Measurements from ENCODE around the gene SULF2. TPM values are rescaled to one million over a fixed set of nuclear protein-coding genes. Genes with fewer than 3 reads are reported as not detected.

SULF2 gene
- total RNA-seq, 1 experiment from 2014 or later = 0.20 TPM

DNA sequence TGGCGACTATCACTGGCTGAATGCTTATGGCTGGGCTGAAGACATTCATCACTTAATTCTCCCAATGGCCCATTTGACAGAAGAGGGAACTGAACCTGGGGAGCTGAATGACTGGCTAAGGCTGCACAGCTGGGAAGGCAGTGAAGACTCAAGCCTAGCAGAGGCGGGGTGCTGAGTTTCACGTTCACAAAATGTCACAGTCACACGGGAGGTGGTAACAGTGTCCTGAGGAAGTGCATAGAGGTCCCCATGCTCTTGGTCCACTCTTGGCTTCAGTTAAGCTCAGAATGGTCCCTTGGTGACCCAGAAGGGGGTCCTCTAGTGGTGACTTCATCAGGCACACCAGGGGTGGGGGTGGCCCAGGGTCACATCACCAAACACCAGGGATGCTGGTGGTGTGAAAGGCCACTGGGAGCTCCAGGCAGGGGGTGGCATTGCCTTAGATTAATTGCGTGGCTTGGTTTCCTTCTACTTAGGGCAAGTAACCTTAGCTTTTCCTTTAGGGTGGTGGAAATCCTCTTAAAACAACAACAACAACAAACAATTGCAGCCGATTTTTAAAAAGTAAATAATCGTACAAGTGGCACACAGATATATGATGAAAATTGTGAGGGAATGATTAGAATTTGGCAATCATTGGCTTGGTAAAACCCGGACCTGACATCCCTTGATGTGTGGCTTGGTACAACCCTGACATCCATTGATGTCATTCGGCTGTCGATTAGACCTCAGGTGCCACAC is 45.0 kb downstream of the SULF2 start:
- Histone ChIP-seq H3K4me3 (no peak overlapping the region), H3K36me3 (no peaks in the 10 kb centered on the region), H3K27me3 (no peaks in the 10 kb centered on the region; the same call in 1 of the 2 replicates), H3K9me3 (no peaks in the 10 kb centered on the region)
- no peak for DNase-seq

DNA sequence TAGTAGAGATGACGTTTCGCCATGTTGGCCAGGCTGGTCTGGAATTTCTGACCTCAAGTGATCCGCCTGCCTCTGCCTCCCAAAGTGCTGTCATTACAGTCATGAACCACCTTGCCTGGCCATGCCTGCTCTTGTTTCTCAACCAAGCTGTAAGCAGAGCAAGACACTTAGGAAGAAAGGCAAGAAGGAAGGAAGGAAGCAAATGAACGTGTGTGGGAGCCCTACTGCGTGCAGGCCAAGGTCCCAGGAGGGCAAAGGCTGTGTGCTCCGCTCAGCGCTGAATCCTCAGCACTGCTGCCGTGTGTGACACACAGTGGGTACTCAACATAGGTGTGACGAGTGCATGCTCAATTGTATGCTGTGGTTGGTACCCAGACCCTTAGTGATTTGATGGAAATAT is 47.4 kb downstream of the SULF2 start:
- Histone ChIP-seq H3K36me3 (no peaks in the 10 kb centered on the region), H3K4me3 (no peak overlapping the region), H3K27me3 (no peaks in the 10 kb centered on the region; the same call in 1 of the 2 replicates), H3K9me3 (0 out of 2 replicates have a peak, but pooled peaks cover 4% of the 10 kb centered on the region)
- DNase-seq = no peak

DNA sequence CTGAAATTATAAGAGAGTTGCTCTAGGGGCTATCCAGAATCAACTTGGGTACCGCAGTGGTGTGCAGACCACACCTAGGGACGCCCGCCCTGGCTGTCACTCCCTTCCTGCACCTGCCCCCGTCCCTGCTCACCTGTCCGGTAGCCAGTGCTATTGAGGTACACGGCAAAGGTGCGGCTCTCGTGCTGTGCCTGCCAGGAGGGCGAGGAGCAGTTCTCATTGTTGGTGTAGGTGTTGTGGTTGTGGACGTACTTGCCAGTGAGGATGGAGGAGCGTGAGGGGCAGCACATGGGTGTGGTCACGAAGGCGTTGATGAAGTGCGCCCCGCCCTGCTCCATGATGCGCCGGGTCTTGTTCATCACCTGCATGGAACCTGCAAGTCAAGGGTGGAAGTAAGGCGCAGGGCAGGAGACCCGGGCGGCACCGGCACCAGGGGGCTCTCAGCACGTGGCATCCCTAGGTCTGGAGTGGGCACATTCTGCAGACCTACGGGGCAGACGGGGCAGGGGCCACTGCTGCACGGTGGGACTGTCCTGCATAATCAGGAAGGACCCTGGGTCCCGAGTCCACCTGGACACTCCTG is 48.6 kb downstream of the SULF2 start:
- Histone ChIP-seq H3K4me3 (no peak overlapping the region), H3K9me3 (0 out of 2 replicates have a peak, but pooled peaks cover 4% of the 10 kb centered on the region), H3K27me3 (no peaks in the 10 kb centered on the region; the same call in 1 of the 2 replicates), H3K36me3 (no peaks in the 10 kb centered on the region)
- DNase-seq = no peak

DNA sequence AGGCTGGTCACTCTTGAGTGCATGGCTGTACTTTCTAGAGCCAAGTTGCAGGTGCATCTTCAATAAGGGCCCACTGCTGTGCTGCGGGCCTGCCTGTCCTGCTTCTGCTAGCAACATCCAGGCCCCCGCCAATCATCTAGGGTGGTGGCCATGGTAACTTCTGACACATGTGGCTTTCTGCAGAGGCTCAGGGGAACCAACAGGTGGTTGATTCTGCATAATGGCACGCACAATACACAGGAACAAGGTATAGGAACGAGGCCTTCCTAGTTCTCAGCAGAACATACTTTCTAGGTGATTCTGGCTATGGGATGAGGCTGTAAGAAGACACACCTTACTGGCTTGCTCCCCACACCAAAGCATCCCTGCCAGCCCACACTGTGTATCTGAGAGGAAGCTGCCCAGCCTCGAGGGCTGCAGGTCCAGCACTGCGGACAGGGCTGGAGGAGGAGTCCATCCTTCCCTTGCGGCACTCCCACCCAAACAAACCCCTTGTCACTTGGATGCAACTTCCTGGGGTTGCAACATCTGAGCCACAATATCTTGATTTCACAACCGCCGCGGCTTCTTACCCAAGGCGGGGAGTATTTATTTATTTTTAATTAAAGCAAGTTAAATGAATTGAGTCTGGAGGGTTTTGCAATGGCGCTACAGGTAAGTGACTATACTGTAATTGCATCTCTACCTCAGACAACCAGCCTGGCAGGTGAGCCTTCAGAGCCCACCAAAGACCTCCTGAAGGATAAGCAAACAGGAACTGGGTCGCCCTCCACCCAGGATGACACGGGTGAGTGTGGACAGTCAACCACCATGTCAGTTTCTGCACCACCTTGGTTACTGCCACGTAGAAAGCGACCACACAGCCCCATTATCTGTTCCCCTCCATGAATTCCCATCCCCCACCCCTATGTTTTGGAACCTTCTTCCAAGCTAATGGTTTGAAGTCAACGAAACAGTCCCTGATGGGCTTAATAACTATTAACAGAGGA is 49.6 kb downstream of the SULF2 start:
- Histone ChIP-seq H3K4me3 (no peak overlapping the region), H3K9me3 (0 out of 2 replicates have a peak, but pooled peaks cover 4% of the 10 kb centered on the region), H3K27me3 (no peaks in the 10 kb centered on the region; the same call in 1 of the 2 replicates), H3K36me3 (no peaks in the 10 kb centered on the region)
- no peak for DNase-seq

DNA sequence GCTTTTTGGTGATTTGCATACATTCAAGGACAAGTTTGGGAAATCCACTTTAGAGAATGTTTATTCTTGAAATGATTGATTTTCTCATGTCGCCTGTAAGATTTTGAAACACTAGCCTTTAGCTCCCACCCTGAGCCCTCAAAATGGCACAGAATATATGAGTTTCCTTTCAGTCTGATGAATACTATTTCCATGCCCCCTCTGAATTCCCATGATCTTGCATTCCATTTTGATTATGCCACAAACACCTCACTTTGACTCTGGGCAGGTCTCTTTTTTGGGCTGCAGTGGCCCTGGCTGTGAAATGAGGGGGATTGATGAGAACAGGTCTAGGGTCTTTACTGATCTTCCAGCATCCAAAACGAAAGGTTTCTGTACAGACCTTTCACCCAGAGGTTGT is 50.4 kb downstream of the SULF2 start:
- H3K36me3 ChIP-seq = no peaks in the 10 kb centered on the region
- DNase-seq = no peak
- no peak overlapping the region for H3K4me3 ChIP-seq

DNA sequence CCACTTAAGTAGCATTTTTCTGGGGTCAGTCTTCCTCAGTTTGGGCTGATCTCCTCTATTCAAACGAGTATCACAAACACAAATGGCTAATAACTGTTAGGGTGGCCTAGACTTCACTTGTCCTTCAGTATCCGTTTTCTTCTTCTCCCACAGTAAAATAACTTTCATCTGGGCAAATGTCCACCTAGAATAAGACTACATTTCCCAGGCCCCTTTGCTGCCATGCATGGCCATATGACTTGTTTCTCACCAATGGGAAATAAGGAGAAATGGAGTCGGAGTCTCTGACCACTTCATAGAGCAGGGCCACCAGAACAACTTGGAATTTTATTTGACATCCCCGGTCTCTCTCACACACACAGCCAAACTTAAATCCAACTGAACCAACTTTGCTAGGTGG is 51.4 kb downstream of the SULF2 start:
- no peaks in the 10 kb centered on the region; the same call in 1 of the 2 replicates for H3K27me3 ChIP-seq
- no peak for DNase-seq
- no peaks in the 10 kb centered on the region for H3K36me3 ChIP-seq
- H3K4me3 ChIP-seq = no peak overlapping the region
- H3K9me3 ChIP-seq = 0 out of 2 replicates have a peak, but pooled peaks cover 4% of the 10 kb centered on the region

More for the DNA sequence above, 50.4 kb downstream of the SULF2 start:
- H3K27me3 ChIP-seq = no peaks in the 10 kb centered on the region; the same call in 1 of the 2 replicates
- 0 out of 2 replicates have a peak, but pooled peaks cover 4% of the 10 kb centered on the region for H3K9me3 ChIP-seq

DNA sequence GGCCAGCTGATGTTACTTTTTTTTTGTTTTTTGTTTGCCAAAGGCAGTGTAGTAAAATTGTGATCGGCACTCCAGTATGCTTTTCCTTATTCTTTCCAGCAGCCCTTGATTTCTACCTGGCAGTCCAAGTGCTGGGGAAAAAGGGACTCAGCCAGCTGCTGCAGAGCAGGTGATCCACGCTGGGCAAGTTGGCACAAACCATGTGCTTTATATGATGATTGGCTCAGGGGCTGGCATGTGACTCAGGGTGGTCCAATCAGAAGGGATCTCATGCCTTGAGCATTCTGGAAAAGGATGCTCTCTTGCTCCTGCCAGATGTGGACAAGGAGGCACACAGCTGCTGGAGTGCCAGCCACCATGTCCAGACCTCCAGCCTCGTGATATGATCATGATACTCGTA is 54.5 kb downstream of the SULF2 start:
- Histone ChIP-seq H3K4me3 (no peak overlapping the region), H3K27me3 (no peaks in the 10 kb centered on the region), H3K36me3 (no peaks in the 10 kb centered on the region), H3K9me3 (0 out of 2 replicates have a peak, but pooled peaks cover 4% of the 10 kb centered on the region)
- DNase-seq = no peak

DNA sequence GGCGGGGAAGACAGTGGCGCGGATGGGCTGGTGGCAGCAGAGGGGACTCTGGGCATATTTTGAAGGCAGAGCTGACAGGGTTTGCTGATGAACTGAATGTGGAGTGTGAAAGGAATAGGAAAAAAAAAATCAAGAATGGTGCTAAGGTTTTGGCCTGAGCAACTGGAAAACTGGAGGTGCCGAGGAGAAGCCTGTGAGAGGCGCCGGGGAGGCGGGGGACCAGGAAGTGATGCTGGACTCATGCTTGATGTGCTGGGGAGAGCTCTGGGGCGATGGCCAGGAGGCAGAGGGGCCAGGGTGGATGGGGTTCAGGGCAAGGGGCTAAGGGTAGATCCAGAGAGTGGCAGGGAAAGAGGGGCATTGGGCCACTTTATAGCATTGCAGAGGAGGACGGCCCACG is 55.8 kb downstream of the SULF2 start:
- Histone ChIP-seq H3K4me3 (no peak overlapping the region), H3K36me3 (no peaks in the 10 kb centered on the region), H3K9me3 (no peaks in the 10 kb centered on the region), H3K27me3 (no peaks in the 10 kb centered on the region)
- no peak for DNase-seq

DNA sequence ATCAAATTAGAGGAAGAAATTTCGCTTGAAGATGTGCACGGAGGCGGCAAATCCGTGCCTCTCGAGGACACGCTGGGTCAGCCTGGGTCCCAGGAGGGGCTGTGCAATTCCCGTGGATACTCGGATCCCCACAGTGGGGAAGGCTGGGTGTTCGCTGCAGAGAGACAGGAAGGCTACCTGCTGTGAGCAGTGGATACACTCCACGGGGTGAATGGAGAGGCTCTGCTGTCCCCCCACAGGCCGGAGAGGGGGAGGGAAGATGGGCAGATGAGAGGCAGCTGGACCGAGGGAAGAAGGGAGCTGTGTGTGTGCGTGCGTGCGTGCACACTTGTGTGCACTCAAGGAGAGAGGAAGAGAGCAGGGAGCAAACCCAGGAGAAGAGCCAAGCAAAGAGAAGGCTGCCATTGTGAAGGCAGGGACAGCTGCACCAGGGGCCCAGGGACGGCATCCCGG is 57.3 kb downstream of the SULF2 start:
- H3K4me3 ChIP-seq = no peak overlapping the region
- no peaks in the 10 kb centered on the region for H3K9me3 ChIP-seq
- DNase-seq = no peak
- no peaks in the 10 kb centered on the region for H3K27me3 ChIP-seq
- H3K36me3 ChIP-seq = no peaks in the 10 kb centered on the region

DNA sequence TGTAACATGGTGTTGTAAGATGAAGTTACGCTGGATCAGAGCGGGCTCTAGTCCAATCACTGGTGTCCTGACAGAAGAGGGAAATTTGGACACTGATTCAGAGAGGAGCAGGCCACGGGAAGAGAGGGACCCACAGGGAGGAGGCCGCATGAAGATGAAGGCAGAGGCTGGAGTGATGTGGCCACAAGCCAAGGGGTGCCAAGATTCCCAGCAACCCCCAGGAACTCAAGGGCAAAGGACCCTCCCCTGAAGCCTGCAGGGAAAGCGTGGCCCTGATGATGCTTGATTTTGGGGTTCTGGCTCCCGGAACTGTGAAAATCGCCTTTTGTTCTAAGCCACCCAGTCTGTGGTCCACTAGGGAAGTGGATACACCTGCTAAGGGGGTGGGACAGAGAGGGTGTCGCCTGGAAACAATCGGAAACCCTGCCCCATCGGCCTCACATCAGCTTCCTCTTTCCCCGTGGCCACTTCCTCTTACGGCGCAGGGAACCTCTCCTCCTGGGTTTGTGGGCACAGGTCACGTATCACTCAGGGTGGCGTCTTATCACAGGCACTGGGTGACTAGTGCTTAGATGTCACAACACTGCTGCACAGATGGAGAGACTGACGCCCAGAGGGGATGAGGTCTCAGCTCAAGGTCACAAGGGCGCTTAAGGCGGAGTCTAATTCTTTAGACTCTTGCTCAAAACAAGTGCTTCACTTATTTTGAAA is 58.0 kb downstream of the SULF2 start:
- no peaks in the 10 kb centered on the region for H3K36me3 ChIP-seq
- DNase-seq = no peak
- H3K9me3 ChIP-seq = no peaks in the 10 kb centered on the region
- no peaks in the 10 kb centered on the region for H3K27me3 ChIP-seq
- H3K4me3 ChIP-seq = no peak overlapping the region

DNA sequence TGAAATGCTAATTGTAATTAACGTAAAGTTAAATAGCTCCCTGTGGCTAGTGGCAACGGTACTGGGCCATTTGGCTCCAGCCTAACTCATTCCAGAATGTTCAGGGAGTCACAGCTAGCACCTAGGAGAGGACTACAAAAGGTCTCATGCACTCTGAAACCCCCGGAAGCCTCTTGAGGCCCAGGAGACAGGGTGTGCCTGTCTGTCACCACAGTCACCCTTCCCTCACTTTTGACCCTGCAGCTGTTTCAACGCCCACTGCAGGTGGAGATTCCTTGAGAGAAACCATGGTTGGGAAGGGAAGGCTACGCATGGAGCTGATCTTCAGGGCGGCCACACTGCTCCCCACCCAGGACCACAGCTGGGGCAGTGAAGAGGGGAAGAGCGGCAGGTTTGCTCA is 58.6 kb downstream of the SULF2 start:
- Histone ChIP-seq H3K27me3 (no peaks in the 10 kb centered on the region), H3K36me3 (no peaks in the 10 kb centered on the region), H3K4me3 (no peak overlapping the region), H3K9me3 (no peaks in the 10 kb centered on the region)
- no peak for DNase-seq

DNA sequence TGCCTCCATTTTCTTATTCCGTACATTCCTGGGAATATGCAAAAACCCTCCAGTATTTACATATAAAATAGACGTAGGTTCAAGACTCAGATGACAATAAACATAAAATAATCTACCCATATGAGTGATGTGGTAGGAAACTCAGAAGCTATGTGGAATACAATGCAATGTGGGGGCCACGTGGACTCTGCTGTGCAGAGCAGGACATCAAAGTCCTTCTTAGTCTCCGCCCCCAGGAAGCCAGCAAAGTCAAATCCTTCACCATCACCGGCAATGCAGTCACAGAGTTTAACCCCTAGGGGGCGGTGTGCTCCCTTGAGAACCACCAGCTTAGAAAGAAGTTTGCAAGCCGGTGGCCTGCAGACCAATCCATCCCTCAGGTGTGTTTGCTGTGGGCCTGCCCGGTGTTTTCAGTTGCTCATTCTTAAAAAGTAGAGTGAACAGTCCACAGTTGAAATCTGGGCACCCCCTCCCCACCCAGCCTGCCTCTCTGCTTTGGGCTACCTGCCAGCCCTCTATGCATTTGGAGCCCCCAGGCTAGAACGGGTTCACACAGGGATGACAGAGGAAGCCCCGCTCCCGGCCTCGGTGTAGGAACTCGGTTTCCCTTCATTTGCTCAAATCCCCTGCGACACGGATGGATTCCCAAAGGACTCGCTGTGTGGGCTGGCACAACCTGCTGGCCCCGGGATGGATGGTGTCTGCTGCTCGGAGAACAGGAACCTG is 59.9 kb downstream of the SULF2 start:
- Histone ChIP-seq H3K36me3 (no peaks in the 10 kb centered on the region), H3K9me3 (no peaks in the 10 kb centered on the region), H3K4me3 (no peak overlapping the region), H3K27me3 (no peaks in the 10 kb centered on the region)
- DNase-seq = peak; percentile 70

DNA sequence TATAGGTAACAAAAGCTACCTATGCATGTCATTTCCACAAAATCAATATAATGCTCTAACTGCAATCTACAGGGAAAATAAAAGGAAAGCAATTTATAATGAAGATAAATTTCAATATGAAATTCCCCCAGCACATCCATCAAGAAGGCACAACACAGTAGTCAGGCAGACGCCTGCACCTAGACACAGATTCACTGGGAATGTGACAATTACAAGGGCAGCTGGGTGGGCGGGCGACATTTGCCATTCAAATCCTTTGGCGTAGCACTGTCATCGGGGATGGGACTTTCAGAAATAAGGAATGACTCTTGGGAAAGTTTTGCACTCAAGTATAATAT is 60.4 kb downstream of the SULF2 start:
- Histone ChIP-seq H3K36me3 (no peaks in the 10 kb centered on the region), H3K9me3 (no peaks in the 10 kb centered on the region), H3K4me3 (no peak overlapping the region), H3K27me3 (no peaks in the 10 kb centered on the region)
- DNase-seq = no peak

DNA sequence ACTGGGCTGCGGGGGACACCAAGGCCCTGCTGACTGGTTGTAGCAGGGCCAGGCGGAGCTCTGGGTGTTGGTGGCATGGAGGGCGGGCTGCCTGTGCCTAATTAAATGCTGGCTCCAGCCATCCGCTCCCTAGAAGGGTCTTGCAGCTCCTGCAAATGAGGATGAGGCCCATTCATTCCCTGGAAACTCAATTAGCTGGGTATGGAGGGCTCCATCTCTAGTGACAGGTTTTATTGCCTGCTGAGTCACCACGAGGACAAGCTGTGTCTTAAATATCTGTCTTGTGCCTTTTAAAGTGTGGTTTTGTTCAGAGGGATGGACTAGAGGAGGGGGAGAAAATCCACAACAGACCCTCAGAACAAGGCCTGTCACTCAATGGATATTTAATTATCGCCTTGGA is 60.9 kb downstream of the SULF2 start:
- H3K9me3 ChIP-seq = no peaks in the 10 kb centered on the region
- no peak overlapping the region for H3K4me3 ChIP-seq
- H3K36me3 ChIP-seq = no peaks in the 10 kb centered on the region
- no peaks in the 10 kb centered on the region for H3K27me3 ChIP-seq
- no peak for DNase-seq

DNA sequence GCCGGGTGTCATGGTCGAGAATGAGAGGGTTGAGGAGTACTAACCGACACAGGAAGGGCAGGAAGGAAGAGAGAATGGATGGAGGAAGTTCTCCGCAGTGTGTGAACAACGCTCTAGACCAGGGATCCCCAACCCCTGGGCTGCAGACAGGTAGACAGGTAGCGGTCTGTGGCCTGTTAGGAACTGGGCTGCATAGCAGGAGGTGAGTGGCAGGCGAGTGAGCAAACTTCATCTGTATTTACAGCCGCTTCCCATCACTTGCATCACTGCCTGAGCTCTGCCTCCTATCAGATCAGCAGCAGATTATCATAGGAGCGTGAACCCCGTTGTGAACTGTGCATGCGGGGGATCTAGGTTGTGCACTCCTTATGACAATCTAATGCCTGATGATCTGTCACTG is 62.0 kb downstream of the SULF2 start:
- Histone ChIP-seq H3K4me3 (no peak overlapping the region), H3K27me3 (no peaks in the 10 kb centered on the region), H3K9me3 (no peaks in the 10 kb centered on the region), H3K36me3 (no peaks in the 10 kb centered on the region)
- no peak for DNase-seq

All from MG63 (cell line).